HG02943 (cell line): ENCODE data around the gene SLC22A6.

Source experiments
- ATAC-seq: cut with Tn5 transposase; IDR thresholded peaks from one replicate; pipeline ENCODE4 v1.9.1; 2021; ENCODE audit warnings: mild to moderate bottlenecking, low read depth, moderate library complexity; ENCODE audit not compliant: unreplicated experiment

Gene SLC22A6

GRCh38 chr11:62933750-62934495 is 50.8 kb downstream of the SLC22A6 start:
- no peak for ATAC-seq

GRCh38 chr11:62933285-62933684 is 51.5 kb downstream of the SLC22A6 start:
- no peak for ATAC-seq

GRCh38 chr11:62931499-62932278 is 53.1 kb downstream of the SLC22A6 start:
- ATAC-seq, result no peak

GRCh38 chr11:62930666-62931065 is 54.1 kb downstream of the SLC22A6 start:
- ATAC-seq, result no peak

- no peak for ATAC-seq
Measured at GRCh38 chr11:62930157-62930556, 54.6 kb downstream of the SLC22A6 start.

- no peak for ATAC-seq
Measured at GRCh38 chr11:62928011-62928410, 56.8 kb downstream of the SLC22A6 start.

- ATAC-seq, result no peak
Measured at GRCh38 chr11:62926680-62927455, 57.9 kb downstream of the SLC22A6 start.
